Uterus (tissue), 2 donors: ENCODE measurements around the gene CELSR1.

Experiments used
- CTCF ChIP-seq, 4 experiments: fragments of 200-600 bp in 2 of 4; fragments of 450-650 bp in 2 of 4; sonication (generic) in 2 of 4; IDR thresholded peaks; one replicate each; pipeline ENCODE4 v1.5.1; 2016 to 2019; ENCODE audit warnings: antibody characterized with exemption in 4 of 4, mild to moderate bottlenecking in 2 of 4, moderate library complexity in 1 of 4
- POLR2A ChIP-seq, 2 donors: fragments of 450-650 bp; IDR thresholded peaks; one replicate each; pipeline ENCODE4 v1.6.1; 2016; ENCODE audit warnings: antibody characterized with exemption in 2 of 2, mild to moderate bottlenecking in 1 of 2, moderate library complexity in 1 of 2

- TF ChIP-seq POLR2A (IDR thresholded peaks at IDR 0.05) (no peak), CTCF (IDR thresholded peaks at IDR 0.05) (no peak)
Measured at GRCh38 chr22:46473021-46473779, 64.2 kb downstream of the CELSR1 start.
